DND-41 (cell line): Measurements from ENCODE around the gene USP13.

Experiments
- CTCF ChIP-seq: IDR thresholded peaks from 2 replicates; pipeline ENCODE4 v1.5.1; 2012; ENCODE audit warnings: borderline replicate concordance, low read length, moderate library complexity, mild to moderate bottlenecking; ENCODE audit not compliant: poor library complexity, severe bottlenecking; ENCODE audit errors: extremely low read depth
- EZH2 ChIP-seq: IDR thresholded peaks from 3 replicates; pipeline ENCODE4 v1.6.1; 2012; ENCODE audit warnings: borderline replicate concordance, low read depth, mild to moderate bottlenecking, moderate library complexity, low read length, inconsistent platforms; ENCODE audit not compliant: severe bottlenecking

GRCh38 chr3:179658606-179659005 is 5.8 kb downstream of the USP13 start:
- TF ChIP-seq CTCF (no peak), EZH2 (no peak)
